Panc1 (cell line): ENCODE measurements around the gene CARMIL1. TPM values are rescaled to one million over a fixed set of nuclear protein-coding genes. Genes with fewer than 3 reads are reported as not detected.

Experiments
- ATAC-seq: fragments of 200-7000 bp; cut with Tn5 transposase; 2 replicates; pipeline ENCODE4 v1.9.1; 2020; ENCODE audit warnings: mild to moderate bottlenecking, moderate library complexity
- BruUV-seq: library from RNA; stranded (reverse); fragments of 400-500 nt; replicated peaks from 2 replicates; lab custom pipeline; 2021; lab: Mats Ljungman, UMichigan
- CTCF ChIA-PET: fragments of 300-600 bp; sonication (Branson Sonifier 250); formaldehyde crosslinking; loops from one replicate; lab custom pipeline; 2022; ENCODE audit warnings: antibody characterized with exemption; lab: Charles Lee
- POLR2A ChIA-PET: fragments of 300-600 bp; sonication (Branson Sonifier 250); formaldehyde crosslinking; loops from one replicate; lab custom pipeline; 2022; ENCODE audit warnings: antibody characterized with exemption; lab: Charles Lee
- DNase-seq: peaks from one replicate; pipeline ENCODE4 v3.0.0-alpha.2; 2010; ENCODE audit warnings: low read depth, low spot score
- H3K27ac ChIP-seq: 2 replicates; pipeline ENCODE4 v1.5.1; 2011; ENCODE audit warnings: mild to moderate bottlenecking, low read length, inconsistent platforms
- H3K27me3 ChIP-seq: fragments of 200-500 bp; sonication (Bioruptor generic); 2 replicates; pipeline ENCODE4 v1.6.0; 2014; ENCODE audit warnings: low read length, inconsistent platforms; ENCODE audit not compliant: control insufficient read depth, insufficient read depth
- H3K36me3 ChIP-seq: fragments of 200-500 bp; sonication (Bioruptor generic); 2 replicates; pipeline ENCODE4 v1.5.1; 2014; ENCODE audit warnings: inconsistent platforms, mild to moderate bottlenecking, low read length, moderate library complexity; ENCODE audit not compliant: control insufficient read depth, insufficient read depth
- H3K4me1 ChIP-seq: 2 replicates; pipeline ENCODE4 v1.5.1; 2011; ENCODE audit warnings: inconsistent platforms, mild to moderate bottlenecking, low read length, moderate library complexity; ENCODE audit not compliant: control insufficient read depth, insufficient read depth
- H3K4me3 ChIP-seq, 2 experiments: 2 replicates each; pipeline ENCODE4 v1.5.1; 2011 to 2012; ENCODE audit warnings: low read depth in 2 of 2, low read length in 2 of 2, mild to moderate bottlenecking in 2 of 2, inconsistent platforms in 1 of 2, moderate library complexity in 1 of 2
- H3K9me3 ChIP-seq: fragments of 200-500 bp; sonication (Bioruptor generic); 2 replicates; pipeline ENCODE4 v1.5.1; 2014; ENCODE audit warnings: low read depth, mild to moderate bottlenecking, inconsistent platforms, low read length, moderate library complexity; ENCODE audit not compliant: control insufficient read depth, insufficient read depth
- POLR2AphosphoS5 ChIP-seq: IDR thresholded peaks from 2 replicates; pipeline ENCODE4 v1.6.1; 2012; ENCODE audit warnings: mild to moderate bottlenecking, low read depth, low read length, moderate library complexity
- REST ChIP-seq, 2 experiments: IDR thresholded peaks; 2 replicates each; pipeline ENCODE4 v1.6.1; 2011 to 2012; ENCODE audit warnings: low read depth in 2 of 2, control low read depth in 1 of 2, low read length in 1 of 2, mild to moderate bottlenecking in 1 of 2, moderate library complexity in 1 of 2; ENCODE audit not compliant: insufficient read depth in 1 of 2
- SIN3A ChIP-seq: IDR thresholded peaks from 2 replicates; pipeline ENCODE4 v1.6.1; 2012; ENCODE audit warnings: low read depth, mild to moderate bottlenecking, low read length, moderate library complexity, borderline replicate concordance; ENCODE audit not compliant: insufficient read depth
- TCF7L2 ChIP-seq: IDR thresholded peaks from 2 replicates; pipeline ENCODE4 v1.6.1; 2011; ENCODE audit warnings: mild to moderate bottlenecking, low read depth, low read length, inconsistent platforms
- in situ Hi-C: cut with HindIII; loops from 2 replicates; pipeline ENCODE4 v1.10.0; 2016; ENCODE audit warnings: low sequenced_read_pairs, low pct_unique_long_range_greater_than_20kb
- intact Hi-C: fragments of 100-400 bp; cut with micrococcal nuclease; formaldehyde crosslinking; loops from one replicate; pipeline ENCODE4 v1.10.0; 2022; ENCODE audit not compliant: unreplicated experiment
- total RNA-seq: library from RNA; stranded (reverse); gene quantifications from one replicate; pipeline ENCODE4 v1.2.1, GENCODE V29; 2021; ENCODE audit not compliant: unreplicated experiment
- TF ChIP-seq, protein P1 (sequence below): fragments of 450-650 bp; IDR thresholded peaks from 2 replicates; pipeline ENCODE4 v1.5.1; 2017; ENCODE audit warnings: mild to moderate bottlenecking

The CARMIL1 gene
- total RNA-seq, 1 experiment from 2014 or later = 4.0 TPM

GRCh38 chr6:25637211-25637610, 358.0 kb downstream of the CARMIL1 start:
- H3K36me3 ChIP-seq = no peaks in the 10 kb centered on the region
- BruUV-seq = no TSS peak
- intact Hi-C loops (no loop called here), in situ Hi-C loops (no loop called here)
- TF ChIP-seq TCF7L2 = no peak
- no peak for TF ChIP-seq REST (IDR thresholded peaks at IDR 0.05; ENCODE audit: insufficient read depth in 1 of 2, low read depth in 2 of 2, low read length in 1 of 2)
- no peak for TF ChIP-seq SIN3A
- TF ChIP-seq, protein P1, sequence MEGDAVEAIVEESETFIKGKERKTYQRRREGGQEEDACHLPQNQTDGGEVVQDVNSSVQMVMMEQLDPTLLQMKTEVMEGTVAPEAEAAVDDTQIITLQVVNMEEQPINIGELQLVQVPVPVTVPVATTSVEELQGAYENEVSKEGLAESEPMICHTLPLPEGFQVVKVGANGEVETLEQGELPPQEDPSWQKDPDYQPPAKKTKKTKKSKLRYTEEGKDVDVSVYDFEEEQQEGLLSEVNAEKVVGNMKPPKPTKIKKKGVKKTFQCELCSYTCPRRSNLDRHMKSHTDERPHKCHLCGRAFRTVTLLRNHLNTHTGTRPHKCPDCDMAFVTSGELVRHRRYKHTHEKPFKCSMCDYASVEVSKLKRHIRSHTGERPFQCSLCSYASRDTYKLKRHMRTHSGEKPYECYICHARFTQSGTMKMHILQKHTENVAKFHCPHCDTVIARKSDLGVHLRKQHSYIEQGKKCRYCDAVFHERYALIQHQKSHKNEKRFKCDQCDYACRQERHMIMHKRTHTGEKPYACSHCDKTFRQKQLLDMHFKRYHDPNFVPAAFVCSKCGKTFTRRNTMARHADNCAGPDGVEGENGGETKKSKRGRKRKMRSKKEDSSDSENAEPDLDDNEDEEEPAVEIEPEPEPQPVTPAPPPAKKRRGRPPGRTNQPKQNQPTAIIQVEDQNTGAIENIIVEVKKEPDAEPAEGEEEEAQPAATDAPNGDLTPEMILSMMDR = no peak
- no peak for TF ChIP-seq POLR2AphosphoS5
- H3K27ac ChIP-seq = no peak overlapping the region
- DNase-seq (no peak), ATAC-seq (no peak)
- CTCF ChIA-PET = no interaction called here
- H3K9me3 ChIP-seq = no peaks in the 10 kb centered on the region
- no peak overlapping the region for H3K4me3 ChIP-seq
- POLR2A ChIA-PET = no interaction called here
- no peaks in the 10 kb centered on the region for H3K27me3 ChIP-seq
- H3K4me1 ChIP-seq = no peaks in the 10 kb centered on the region

GRCh38 chr6:25637960-25638434, 358.8 kb downstream of the CARMIL1 start:
- Histone ChIP-seq H3K36me3 (no peaks in the 10 kb centered on the region), H3K27me3 (no peaks in the 10 kb centered on the region), H3K27ac (no peak overlapping the region), H3K4me1 (no peaks in the 10 kb centered on the region), H3K9me3 (no peaks in the 10 kb centered on the region), H3K4me3 (no peak overlapping the region)
- in situ Hi-C loops (no loop called here), intact Hi-C loops (no loop called here)
- CTCF ChIA-PET = no interaction called here
- BruUV-seq = no TSS peak
- DNase-seq = no peak
- POLR2A ChIA-PET = no interaction called here
- no peak for ATAC-seq
- no peak for TF ChIP-seq POLR2AphosphoS5
- TF ChIP-seq REST (IDR thresholded peaks at IDR 0.05; ENCODE audit: insufficient read depth in 1 of 2, low read depth in 2 of 2, low read length in 1 of 2) = peak; percentile 53 to 78; a peak in 3 of 4 replicates
- no peak for TF ChIP-seq TCF7L2
